Lung (tissue), 12 donors: ENCODE data around the gene PHOX2A. TPM values are rescaled to one million over a fixed set of nuclear protein-coding genes. Genes with fewer than 3 reads are reported as not detected.
A peak's percentile ranks its signal among the peaks of the same experiment; 100 is the strongest.

Source experiments
- ATAC-seq: fragments of 200-7000 bp; cut with Tn5 transposase; one replicate; pipeline ENCODE4 v1.9.1; 2020; ENCODE audit warnings: moderate number of reproducible peaks; ENCODE audit not compliant: insufficient read depth, low FRiP score
- DNase-seq, 3 donors: peaks; one replicate each; pipeline ENCODE4 v3.0.0-alpha.2; 2013 to 2017
- H3K27ac ChIP-seq, 2 donors: one replicate each; pipeline ENCODE4 v1.5.1; 2013; ENCODE audit warnings: mild to moderate bottlenecking in 2 of 2, moderate library complexity in 2 of 2, control low read depth in 1 of 2, inconsistent platforms in 1 of 2, low read depth in 1 of 2, low read length in 1 of 2
- H3K27me3 ChIP-seq, 3 donors: one replicate each; pipeline ENCODE4 v1.5.1; 2013; ENCODE audit warnings: low read length in 2 of 3; ENCODE audit not compliant: control insufficient read depth in 3 of 3, insufficient read depth in 3 of 3
- H3K36me3 ChIP-seq, 4 donors: one replicate each; pipeline ENCODE4 v1.5.1; 2013; ENCODE audit warnings: low read length in 4 of 4, mild to moderate bottlenecking in 1 of 4, moderate library complexity in 1 of 4; ENCODE audit not compliant: control insufficient read depth in 4 of 4, insufficient read depth in 4 of 4
- H3K4me1 ChIP-seq, 5 donors: one replicate each; pipeline ENCODE4 v1.5.1; 2013; ENCODE audit warnings: low read length in 5 of 5, mild to moderate bottlenecking in 2 of 5, moderate library complexity in 1 of 5; ENCODE audit not compliant: control insufficient read depth in 5 of 5, insufficient read depth in 5 of 5
- H3K4me3 ChIP-seq: one replicate; pipeline ENCODE4 v1.5.1; 2013; ENCODE audit warnings: mild to moderate bottlenecking, control low read depth, moderate library complexity
- H3K9ac ChIP-seq, 2 donors: one replicate each; pipeline ENCODE4 v1.5.1; 2013; ENCODE audit warnings: low read length in 2 of 2, control low read depth in 1 of 2; ENCODE audit not compliant: insufficient read depth in 1 of 2
- H3K9me3 ChIP-seq, 4 donors: one replicate each; pipeline ENCODE4 v1.5.1; 2013; ENCODE audit warnings: low read length in 3 of 4, mild to moderate bottlenecking in 1 of 4, moderate library complexity in 1 of 4; ENCODE audit not compliant: control insufficient read depth in 4 of 4, insufficient read depth in 3 of 4
- CTCF ChIP-seq: IDR thresholded peaks from 2 replicates; pipeline ENCODE4 v1.5.1; 2012; ENCODE audit warnings: mild to moderate bottlenecking; ENCODE audit errors: control extremely low read depth, extremely low read depth
- WGBS, 2 donors: extraction: QIAGEN DNeasy Blood & Tissue Kit; methylation state at CpG; one replicate each; pipeline ENCODE4 v1.1.7; 2013; 5-methylcytosine and 5-hydroxymethylcytosine counted together
- polyA plus RNA-seq, 2 donors: library from polyadenylated mRNA; stranded (reverse); fragments of 200-250 nt; gene quantifications; one replicate each; pipeline ENCODE4 v1.2.1, GENCODE V29; 2013
- total RNA-seq, 2 donors: library from RNA; depleted of rRNA in 1 of 2; stranded (reverse); fragments of >200 nt in 1 of 2; gene quantifications; one replicate each; pipeline ENCODE4 v1.2.1, GENCODE V29; 2014 to 2021
- donor health status: control.
- donor health status: control.
- donor health status: Bipolar disorder and iron deficiency.
- donor health status: healthy.
- donor health status: DM: yes; HTN: yes; CAD: no.

The PHOX2A gene
- total and polyA plus RNA-seq, 4 donors, result not detected

- Histone ChIP-seq H3K9me3 (no peaks in the 10 kb centered on the region), H3K36me3 (no peaks in the 10 kb centered on the region), H3K9ac (peak overlapping the region in 1 of 2 donors; percentile 8), H3K4me3 (no peak overlapping the region), H3K27me3 (no peaks in the 10 kb centered on the region), H3K27ac (peak overlapping the region in 1 of 2 donors; percentile 49), H3K4me1 (peaks cover 0 to 28% (median 23%) of the 10 kb centered on the region in 5 donors)
- 54 to 85% methylated on average over 3 of the region's 3 CpGs for WGBS, 2 donors
- no peak for TF ChIP-seq CTCF
- DNase-seq, result peak; percentile 92 to 98 (median 96)
- peak; percentile 49 for ATAC-seq
Observed at GRCh38 chr11:72189455-72190250, 54.3 kb downstream of the PHOX2A start.

Other genes starting within 250 kb of the PHOX2A start
- gene IL18BP, start 245.3 kb downstream of the PHOX2A start, total RNA-seq, result 10 to 100 TPM in 1 of 2 donors, 1 to 10 TPM in 1; 8.6 to 24.8 TPM
- 10 to 100 TPM; 15.4 to 38.6 TPM for gene IL18BP, start 245.3 kb downstream of the PHOX2A start, polyA plus RNA-seq
- gene NUMA1, start 163.6 kb downstream of the PHOX2A start, total RNA-seq, result 100 to 1,000 TPM; 161 to 277 TPM
- gene NUMA1, start 163.6 kb downstream of the PHOX2A start, polyA plus RNA-seq, result 100 to 1,000 TPM in 1 of 2 donors, 10 to 100 TPM in 1; 79.9 to 166 TPM
- gene LRRC51, start 163.3 kb downstream of the PHOX2A start, total RNA-seq, result 10 to 100 TPM; 28.7 to 29.6 TPM
- gene LRRC51, start 163.3 kb downstream of the PHOX2A start, polyA plus RNA-seq, result 10 to 100 TPM; 10.4 to 10.9 TPM
- 100 to 1,000 TPM in 1 of 2 donors, 10 to 100 TPM in 1; 51.2 to 117 TPM for gene LAMTOR1, start 140.9 kb downstream of the PHOX2A start, total RNA-seq
- gene LAMTOR1, start 140.9 kb downstream of the PHOX2A start, polyA plus RNA-seq, result 100 to 1,000 TPM; 104 to 231 TPM
- not detected for gene TOMT, start 138.3 kb downstream of the PHOX2A start, total RNA-seq
- not detected for gene TOMT, start 138.3 kb downstream of the PHOX2A start, polyA plus RNA-seq
- gene ANAPC15, start 131.5 kb downstream of the PHOX2A start, total RNA-seq, result 10 to 100 TPM; 11.3 to 45.4 TPM
- gene ANAPC15, start 131.5 kb downstream of the PHOX2A start, polyA plus RNA-seq, result 10 to 100 TPM; 50.4 to 72.0 TPM
- 1 to 10 TPM; 5.1 to 6.5 TPM for gene FOLR3, start 108.5 kb downstream of the PHOX2A start, total RNA-seq
- gene FOLR3, start 108.5 kb downstream of the PHOX2A start, polyA plus RNA-seq, result 10 to 100 TPM in 1 of 2 donors, 1 to 10 TPM in 1; 1.1 to 14.0 TPM
- gene FOLR1, start 52.0 kb downstream of the PHOX2A start, total RNA-seq, result 100 to 1,000 TPM; 120 to 182 TPM
- 100 to 1,000 TPM in 1 of 2 donors, 10 to 100 TPM in 1; 76.0 to 212 TPM for gene FOLR1, start 52.0 kb downstream of the PHOX2A start, polyA plus RNA-seq
- 10 to 100 TPM in 1 of 2 donors, 1 to 10 TPM in 1; 9.3 to 19.7 TPM for gene FOLR2, start 27.4 kb downstream of the PHOX2A start, total RNA-seq
- 10 to 100 TPM in 1 of 2 donors, 1 to 10 TPM in 1; 3.2 to 11.2 TPM for gene FOLR2, start 27.4 kb downstream of the PHOX2A start, polyA plus RNA-seq
- 100 to 1,000 TPM in 1 of 2 donors, 10 to 100 TPM in 1; 76.7 to 199 TPM for gene INPPL1, start 19.4 kb downstream of the PHOX2A start, total RNA-seq
- 100 to 1,000 TPM in 1 of 2 donors, 10 to 100 TPM in 1; 66.3 to 107 TPM for gene INPPL1, start 19.4 kb downstream of the PHOX2A start, polyA plus RNA-seq
- 10 to 100 TPM; 14.6 to 33.4 TPM for gene CLPB, start 190.4 kb upstream of the PHOX2A start, total RNA-seq
- 10 to 100 TPM; 12.7 to 13.8 TPM for gene CLPB, start 190.4 kb upstream of the PHOX2A start, polyA plus RNA-seq